Stimulated activated CD4-positive, alpha-beta T cell treated with anti-CD3 and anti-CD28 coated beads, Interleukin-15, amount 100 ng/mL, for 24 hours (primary cell): ENCODE measurements around the gene SEMA4A.
"Not testable (repeated sequence)": the region's sequence is repeated elsewhere in the genome, so short reads cannot be mapped to it uniquely, and the experiment has no call there.

Experiments
- DNase-seq: peaks from one replicate; pipeline ENCODE4 v3.0.0-alpha.2; 2020

SEMA4A gene

DNA sequence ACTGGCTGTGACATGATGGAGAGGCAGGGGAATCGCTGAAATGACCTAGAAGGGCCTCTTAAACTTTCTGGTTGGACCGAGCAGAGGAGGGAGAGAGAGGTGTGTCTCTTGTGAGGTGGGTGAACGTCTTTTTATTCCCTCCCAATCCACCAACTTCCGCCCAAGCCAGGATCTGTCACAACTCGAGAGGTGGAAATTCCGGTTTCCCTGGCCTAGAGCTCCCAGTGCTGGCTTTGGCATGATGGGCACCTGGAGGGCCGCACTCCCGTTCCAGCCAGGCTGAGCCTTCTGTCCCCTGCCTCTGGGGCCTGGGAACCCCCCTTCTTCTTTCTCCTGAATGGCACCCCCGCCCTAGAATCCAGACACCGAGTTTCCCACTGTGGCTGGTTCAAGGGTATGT lies at the start of gene SEMA4A:
Gene SEMA4A (plus strand): TSS at position 224 of the 400 bp plus-strand sequence. CDS start 994 bp downstream, outside the sequence.
- DNase-seq: no peak

DNA sequence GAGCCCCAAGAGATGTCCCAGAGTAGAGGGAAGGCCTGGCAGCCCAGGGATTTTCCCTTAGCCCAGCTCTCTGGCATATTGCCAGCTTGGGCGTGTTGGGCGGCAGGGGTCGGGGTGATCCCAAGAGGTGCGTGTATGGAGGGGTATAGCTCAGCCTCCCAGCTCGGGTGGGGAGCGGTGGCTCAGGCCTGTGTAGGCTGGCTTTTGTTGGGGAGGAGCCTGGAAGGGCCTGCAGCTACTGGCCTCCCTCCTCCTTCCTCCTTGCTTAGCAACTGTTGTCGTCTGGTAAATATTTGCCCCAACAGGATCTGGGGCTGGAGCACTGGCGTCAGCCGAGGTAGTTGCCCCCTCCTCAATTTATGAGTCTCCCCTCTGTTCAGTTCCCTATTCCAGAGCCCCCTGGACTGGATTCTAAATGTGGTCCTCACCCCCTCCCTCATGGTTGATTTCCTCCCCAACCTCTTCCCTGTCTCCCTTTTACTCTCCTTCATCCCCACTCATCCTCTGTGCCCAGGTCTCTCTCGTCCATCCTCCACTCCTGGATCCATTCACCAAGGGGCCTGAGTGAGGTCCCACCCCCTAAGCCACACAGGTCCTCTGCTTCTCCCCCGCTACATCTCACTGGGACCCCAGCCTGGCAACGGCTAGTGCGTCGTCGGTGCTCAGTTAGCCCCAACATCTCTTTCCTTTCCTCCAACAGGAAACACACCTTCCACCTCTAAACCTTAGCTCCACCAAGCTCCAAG lies 49.1 kb upstream of the SEMA4A start:
- DNase-seq: peak; percentile 39

DNA sequence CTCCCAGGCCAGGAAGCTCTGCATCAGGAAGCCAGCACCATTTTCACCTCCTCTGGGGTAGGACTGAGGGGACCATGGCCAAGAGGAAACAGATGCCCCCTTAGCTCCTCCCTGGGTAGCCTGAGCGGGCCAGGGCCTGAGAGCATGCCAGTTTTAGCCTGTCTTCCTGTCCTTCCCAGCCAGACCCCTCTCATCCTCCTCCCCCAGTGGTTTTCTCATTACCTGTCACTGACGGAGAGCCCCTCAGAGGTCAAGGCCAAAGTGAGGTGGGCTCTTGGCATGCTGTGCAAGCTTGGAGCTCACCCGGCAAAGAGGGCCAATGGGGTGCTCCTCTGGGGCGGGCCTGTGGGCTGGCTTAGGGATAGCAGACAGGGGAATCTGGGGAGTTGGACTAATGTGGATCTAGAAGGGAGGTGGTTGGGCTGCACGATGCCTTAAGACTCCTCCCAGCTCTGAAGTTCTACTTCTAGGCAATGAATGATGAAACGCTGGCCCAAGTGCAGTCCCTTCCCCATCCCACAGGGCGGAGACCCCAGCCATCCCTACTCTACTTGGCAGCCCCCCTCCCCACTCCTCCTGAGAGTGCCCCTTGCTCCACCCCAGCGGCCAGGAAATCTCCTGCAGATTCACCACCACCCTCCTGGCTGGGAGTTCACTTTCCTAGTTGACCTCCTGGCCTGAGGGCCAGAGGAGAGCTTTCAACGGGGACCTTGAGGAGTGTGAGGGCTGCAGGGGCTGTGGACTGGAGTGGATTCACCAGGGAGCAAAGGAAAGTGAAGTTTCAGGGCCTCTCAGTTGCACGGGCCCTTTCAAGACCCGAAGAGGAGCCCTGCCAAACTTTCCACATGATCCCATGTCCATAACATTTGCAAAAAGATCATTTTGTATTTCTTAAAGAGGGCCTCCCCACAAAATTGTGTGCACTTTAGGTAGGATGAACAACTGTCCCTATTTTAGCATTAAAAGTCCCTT lies 48.2 kb upstream of the SEMA4A start:
- no peak for DNase-seq

DNA sequence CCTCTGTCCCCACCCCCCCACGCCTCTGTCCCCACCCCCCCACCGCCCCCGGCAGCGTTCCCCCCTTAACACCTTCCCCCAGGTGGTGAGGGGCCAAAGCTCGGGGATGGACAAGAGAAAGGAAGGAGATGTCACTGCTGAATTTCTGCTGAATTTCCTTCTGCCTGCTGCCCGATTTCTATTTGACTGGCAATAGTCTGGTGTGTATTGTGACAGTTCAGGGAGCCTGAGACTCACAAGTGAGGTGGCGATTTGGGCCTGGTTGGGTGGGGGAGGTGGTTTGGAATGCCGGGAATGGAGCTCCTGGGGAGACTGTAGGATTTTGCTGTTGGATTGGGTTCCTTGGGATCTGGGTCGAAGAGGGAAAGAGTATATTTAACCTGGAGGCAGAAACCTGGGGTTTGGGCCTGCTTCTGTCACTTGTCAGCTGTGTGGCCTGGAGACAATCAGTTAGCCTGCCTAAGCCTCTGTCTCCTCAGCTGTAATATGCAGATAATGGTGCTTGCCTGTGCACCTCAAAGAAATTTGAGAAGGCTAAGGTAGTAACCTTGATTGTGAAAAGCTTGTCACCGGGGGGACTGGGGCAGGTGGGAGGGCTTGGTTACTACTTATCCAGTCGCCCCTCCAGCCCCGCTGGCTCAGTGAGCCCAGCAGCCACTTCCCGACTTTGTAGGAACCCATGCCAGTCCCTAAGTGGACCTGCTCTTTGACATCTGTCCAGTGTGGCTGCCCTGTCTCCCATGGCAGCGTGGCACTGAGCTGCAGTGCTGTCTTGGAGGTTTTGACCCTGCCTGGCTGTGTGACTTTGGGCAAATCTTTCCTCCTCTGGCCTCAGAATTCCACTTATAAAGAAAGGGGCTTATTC lies 46.5 kb upstream of the SEMA4A start:
- no peak for DNase-seq

DNA sequence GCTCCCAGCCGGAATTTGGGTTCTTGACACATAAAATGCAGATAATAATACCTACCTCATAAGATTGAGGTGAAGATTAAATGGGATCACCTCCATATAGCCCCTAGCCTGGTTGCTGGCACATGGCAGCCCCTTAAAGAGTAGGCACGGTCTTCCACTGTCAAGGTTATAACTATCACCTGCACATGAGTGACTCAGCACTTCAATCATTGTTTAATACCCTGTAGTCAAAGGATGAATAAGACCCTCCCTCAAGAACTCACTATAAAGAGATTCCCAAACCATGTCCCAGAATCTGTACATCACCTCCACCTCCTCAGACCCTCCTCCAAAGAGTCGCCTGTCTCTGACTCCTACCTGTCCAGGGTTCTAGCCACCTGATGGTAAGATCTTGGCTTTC lies 45.3 kb upstream of the SEMA4A start:
- no peak for DNase-seq

DNA sequence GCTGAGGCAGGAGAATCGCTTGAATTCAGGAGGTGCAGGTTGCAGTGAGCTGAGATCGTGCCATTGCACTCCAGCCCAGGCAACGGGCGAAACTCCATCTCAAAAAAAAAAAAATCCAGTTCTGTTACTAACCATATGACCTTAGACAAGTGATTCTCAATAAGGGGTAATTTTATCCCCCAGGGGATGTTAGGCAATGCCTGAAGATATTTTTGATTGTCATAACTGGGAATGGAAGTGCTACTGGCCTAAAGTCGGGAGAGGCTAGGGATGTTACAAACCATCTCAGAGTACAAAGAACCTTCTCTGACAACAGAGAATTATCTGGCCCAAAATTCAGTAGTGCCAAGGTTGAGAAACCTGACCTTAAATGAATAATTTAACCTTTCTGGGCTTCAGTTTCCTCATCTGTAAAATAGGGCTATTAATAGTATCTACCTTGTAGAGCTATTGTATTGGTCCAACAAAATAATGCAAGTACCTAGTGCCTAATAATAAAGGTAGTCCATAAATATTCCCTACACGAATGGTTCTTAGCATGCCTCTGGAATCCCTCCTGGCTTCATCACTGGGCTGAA lies 44.6 kb upstream of the SEMA4A start:
- no peak for DNase-seq

DNA sequence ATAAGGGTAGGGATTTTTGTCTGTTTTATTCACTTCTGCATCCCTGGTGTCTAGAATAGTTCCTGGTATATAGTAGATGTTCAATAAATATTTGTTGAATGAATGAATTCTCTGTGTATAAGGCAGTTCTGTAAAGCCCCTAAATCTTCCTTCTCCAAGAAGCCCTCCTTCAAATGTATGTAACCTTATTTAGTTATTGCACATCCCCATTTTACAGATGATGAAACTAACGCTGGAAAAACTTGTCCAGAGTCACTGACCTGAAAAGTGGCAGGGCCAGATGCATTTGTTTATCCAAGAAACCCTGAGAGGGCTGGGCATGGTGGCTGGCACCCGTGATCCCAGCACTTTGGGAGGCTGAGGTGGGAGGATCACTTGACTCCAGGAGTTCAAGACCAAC lies 43.1 kb upstream of the SEMA4A start:
- no peak for DNase-seq

DNA sequence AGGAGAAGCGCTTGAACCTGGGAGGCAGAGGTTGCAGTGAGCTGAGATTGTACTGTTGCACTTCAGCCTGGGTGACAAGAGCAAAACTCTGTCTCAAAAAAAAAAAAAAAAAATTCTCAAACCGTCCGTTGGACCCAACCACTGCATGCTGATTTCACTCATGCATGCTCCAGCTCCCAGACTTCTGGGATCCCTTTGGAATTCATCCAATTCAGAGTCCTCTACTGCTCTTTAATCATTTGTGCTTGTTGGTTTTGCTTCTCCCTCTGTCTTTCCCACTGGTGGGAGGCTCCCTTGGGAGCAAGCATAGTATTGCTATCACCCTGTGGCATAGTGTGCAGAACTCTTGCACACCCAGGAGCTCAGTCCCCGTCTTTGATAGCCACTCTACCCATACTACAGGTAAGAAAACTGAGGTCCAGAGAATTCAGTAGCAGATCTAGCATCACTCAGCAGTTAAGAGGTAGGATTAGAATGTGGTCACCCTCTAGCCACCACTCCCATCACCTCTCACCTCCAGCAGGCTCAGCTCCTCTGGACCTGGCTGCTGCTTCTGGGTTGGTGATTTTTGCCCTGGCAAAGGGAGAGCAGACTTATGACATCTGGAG lies 41.9 kb upstream of the SEMA4A start:
- DNase-seq: no peak

DNA sequence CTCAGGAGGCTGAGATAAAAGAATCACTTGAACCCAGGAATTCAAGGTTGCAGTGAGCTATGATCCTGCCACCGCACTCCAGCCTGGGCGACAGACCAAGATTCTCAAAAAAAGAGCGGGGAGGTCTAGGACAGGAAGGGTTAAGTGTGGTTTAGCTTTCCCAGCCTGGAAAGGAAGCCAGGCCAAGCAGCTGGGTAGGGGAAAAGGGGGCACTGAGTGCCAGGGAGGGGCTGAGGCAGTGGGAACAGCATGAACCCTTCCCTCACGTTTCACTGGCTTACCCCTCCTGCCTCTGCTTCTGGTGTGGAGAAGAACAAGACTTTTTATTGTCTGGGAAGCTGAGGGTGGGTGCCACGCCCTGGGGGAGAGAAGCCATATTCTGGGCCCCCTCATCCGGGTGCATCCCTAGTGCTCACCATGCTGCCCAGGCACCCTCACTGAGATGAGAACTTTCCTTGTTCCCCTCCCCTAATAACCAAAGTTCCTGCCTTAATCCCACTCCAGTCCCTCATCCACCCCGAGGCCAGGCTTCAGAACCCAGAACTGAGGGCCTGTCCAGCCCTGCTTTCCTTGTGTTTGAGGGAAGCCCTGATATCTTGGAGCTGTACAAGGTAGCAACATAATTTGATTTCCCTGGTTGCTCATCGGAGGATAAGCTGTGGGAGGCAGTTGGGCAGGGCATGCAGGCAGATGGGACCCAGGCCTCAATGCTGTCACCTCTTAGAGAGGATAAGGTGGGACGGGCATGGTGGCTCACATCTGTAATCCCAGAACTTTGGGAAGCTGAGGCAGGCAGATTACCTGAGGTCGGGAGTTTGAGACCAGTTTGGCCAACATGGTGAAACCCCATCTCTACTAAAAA lies 40.9 kb upstream of the SEMA4A start:
- DNase-seq: no peak

DNA sequence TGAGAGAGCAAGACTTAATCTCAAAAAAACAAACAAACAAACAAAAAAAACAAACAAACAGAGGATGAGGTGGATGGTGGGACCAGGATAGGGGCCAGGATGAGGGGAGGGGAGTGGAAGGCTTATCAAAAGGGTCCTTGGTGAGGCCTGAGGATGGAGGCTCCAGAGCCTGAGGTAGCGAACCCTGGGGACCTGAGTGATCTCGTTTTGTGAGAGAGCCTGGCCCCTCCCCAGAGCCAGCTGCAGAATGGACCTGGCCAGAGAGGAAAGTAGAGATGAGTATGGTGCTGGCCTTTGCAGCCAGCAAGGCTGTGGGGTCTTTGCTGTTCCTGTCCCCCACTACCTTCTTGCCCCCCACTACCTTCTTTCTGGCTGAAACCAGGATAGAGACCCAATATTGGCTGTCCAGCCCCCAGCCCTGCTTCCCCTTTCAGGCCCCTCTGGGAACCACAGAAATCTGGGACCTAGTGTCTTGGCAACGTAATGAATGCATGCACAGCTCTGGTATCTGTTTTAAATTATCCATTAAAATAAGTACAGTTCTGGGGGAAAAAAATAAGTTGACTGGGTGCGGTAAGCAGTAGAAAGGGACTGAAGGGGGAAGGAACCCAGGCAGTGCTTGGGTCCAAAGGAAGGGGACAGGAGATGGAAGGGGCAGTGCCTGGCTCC lies 40.0 kb upstream of the SEMA4A start:
- no peak for DNase-seq

DNA sequence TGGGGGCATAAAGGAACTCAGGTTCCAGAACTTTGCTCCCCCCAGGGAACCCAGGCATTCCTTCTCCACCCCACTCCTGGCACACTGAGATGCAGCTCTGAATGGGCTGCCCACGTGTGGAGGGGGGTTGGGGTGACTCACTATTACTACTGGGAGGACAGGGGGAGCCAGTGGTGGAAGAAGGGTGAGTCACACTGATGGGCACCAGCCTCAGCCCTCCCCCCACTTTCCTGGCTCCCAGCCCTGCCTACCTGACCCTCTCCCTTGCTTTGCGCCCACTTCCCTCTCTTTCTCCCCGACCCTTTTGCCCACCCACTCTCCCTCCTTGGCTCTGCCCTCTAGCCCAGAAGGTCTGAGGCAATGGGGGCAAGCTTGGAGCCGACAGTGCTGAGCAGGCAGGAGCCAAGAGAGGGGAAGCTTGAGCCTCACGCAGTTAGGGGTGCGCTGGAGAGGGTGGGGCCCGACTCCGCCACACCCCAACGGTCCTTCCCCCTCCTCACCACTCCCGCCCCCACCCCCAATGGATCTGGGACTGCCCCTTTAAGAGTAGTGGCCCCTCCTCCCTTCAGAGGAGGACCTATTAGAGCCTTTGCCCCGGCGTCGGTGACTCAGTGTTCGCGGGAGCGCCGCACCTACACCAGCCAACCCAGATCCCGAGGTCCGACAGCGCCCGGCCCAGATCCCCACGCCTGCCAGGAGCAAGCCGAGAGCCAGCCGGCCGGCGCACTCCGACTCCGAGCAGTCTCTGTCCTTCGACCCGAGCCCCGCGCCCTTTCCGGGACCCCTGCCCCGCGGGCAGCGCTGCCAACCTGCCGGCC lies 39.1 kb upstream of the SEMA4A start, which contains the start of gene LMNA:
Gene LMNA (plus strand): TSS at position 611 of the 818 bp plus-strand sequence. CDS start 208 bp downstream, outside the sequence.
- DNase-seq: peak; percentile 88

DNA sequence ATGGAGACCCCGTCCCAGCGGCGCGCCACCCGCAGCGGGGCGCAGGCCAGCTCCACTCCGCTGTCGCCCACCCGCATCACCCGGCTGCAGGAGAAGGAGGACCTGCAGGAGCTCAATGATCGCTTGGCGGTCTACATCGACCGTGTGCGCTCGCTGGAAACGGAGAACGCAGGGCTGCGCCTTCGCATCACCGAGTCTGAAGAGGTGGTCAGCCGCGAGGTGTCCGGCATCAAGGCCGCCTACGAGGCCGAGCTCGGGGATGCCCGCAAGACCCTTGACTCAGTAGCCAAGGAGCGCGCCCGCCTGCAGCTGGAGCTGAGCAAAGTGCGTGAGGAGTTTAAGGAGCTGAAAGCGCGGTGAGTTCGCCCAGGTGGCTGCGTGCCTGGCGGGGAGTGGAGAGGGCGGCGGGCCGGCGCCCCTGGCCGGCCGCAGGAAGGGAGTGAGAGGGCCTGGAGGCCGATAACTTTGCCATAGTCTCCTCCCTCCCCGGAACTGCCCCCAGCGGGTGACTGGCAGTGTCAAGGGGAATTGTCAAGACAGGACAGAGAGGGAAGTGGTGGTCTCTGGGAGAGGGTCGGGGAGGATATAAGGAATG lies 38.4 kb upstream of the SEMA4A start:
- DNase-seq: peak; percentile 42

DNA sequence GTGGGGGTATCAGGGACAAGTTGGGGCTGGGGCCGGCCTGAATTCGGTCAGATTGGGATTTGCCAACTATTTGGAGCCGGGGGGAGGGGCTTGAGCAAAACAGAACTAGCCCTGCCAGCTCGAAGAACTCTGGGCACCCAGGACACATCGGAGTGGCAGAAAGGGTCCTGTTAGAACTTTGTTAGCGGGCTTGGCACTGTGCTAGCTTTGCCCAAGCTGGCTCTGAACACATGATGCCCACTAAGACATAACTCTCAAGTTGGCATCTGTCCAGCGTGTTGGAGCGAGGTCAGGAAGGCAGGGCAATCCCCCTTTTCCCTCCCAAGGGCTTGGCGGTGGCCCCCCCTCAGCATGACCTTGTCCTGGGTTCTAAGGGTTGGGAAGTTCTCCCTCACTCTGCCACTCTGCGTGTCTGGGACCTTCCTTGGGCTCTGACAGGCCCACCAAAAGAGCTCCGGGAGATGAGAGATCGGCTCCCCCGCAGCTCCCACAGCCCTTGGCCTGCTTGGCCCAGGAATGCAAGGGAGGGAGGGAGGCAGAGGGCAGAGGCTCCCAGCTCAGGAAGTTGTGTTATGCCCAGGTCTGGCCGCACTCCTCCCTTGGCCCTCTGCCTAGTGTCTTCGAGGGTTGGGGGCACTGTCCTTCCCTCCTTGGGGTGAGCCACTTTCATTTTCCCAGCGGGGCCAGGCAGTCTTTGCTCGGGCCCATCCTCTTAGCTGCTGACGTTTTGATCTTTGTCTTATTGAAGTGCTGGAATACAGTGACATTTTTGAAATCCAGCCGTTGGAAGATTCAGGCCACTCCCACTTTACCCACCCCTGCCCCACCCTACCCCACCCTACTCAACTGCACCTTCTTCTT lies 37.6 kb upstream of the SEMA4A start:
- peak; percentile 25 for DNase-seq

DNA sequence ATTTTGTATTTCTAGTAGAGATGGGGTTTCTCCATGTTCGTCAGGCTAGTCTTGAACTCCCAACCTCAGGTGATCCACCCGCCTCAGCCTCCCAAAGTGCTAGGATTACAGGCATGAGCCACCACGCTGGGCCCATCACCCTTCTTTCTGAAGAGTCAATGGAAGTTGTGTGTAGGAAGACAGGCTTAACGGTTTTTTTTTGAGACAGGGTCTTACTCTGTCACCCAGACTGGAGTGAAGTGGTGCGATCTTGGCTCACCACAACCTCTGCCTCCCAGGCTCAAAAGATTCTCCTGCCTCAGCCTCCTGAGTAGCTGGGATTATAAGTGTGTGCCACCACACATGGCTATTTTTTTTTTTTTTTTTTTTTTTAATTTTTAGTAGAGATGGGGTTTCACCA lies 36.7 kb upstream of the SEMA4A start:
- DNase-seq: not testable (repeated sequence)

DNA sequence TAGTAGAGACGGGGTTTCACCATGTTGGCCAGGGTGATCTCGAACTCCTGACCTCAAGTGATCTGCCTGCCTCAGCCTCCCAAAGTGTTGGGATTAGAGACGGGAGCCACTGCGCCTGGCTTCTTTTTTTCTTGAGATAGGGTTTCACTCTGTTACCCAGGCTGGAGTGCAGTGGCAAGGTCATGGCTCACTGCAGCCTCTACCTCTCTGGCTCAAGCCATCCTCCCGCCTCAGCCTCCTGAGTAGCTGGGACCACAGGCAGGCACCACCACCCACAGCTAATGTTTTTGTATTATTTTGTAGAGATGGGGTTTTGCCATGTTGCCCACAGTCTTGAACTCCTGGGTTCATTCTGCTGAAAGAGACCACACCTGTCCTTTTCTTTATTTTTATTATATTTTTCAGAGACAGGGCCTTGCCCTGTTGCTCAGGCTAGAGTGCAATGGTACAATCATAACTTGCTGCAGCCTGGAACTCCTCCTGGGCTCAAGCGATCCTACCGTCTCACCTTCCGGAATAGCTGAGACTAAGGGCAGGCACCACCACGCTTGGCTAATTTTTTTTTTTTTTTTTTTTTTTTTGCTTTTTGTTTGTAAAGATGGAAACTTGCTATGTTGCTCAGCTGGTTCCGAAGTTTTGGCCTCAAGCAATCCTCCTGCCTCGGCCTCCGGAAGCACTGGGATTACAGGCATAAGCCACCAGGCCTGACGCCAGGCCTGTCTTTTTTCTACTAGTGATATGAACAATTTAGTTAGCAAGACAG lies 35.8 kb upstream of the SEMA4A start:
- DNase-seq: no peak

DNA sequence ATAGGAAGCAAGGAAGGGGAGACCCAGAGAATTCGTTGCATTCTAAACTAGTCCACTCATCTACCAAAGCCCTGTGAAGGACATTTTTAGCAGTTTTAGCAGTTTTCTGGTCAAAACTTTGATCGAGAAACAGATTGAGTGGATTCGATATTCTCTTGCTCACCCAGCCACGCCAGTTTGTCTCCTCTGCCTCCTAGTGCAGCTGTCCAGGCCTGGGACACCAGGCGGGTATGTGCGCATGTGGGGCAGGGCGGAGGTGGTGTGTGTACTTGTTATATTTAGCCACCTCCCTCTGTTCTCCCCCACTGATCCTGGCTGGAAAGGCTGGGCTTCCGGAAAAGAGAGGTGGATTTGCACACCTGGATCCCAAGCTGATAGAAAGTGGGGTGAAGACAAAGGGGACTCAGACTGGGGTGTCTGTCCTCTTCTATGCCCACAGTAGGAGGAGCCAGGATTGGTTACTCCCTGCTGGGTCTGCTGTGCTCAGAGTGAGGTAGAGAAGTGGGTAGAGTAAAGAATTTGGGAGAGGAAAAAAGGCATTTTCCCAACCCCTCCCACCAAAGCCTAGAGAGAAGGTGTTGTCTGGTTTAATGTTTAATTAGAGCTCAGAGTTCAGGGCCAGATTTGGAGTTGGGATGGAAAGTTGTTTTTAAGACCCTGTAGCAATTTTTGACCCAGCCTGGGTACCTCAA lies 35.1 kb upstream of the SEMA4A start:
- DNase-seq: no peak
